Vagina (tissue), 2 donors: ENCODE measurements around the gene SPATA31D3.

Experiments used
- CTCF ChIP-seq, 3 experiments: fragments of 450-650 bp in 2 of 3; fragments of 200-600 bp in 1 of 3; sonication (generic) in 1 of 3; IDR thresholded peaks; one replicate each; pipeline ENCODE4 v1.5.1; 2017 to 2019; ENCODE audit warnings: antibody characterized with exemption in 3 of 3, mild to moderate bottlenecking in 2 of 3, moderate library complexity in 2 of 3
- POLR2A ChIP-seq, 2 donors: fragments of 450-650 bp; IDR thresholded peaks; one replicate each; pipeline ENCODE4 v1.6.1; 2017; ENCODE audit warnings: antibody characterized with exemption in 2 of 2, mild to moderate bottlenecking in 2 of 2, moderate library complexity in 2 of 2
- POLR2AphosphoS5 ChIP-seq, 2 donors: sonication (generic); formaldehyde crosslinking; IDR thresholded peaks; one replicate each; pipeline ENCODE4 v1.9.0; 2017; ENCODE audit warnings: antibody characterized with exemption in 2 of 2, mild to moderate bottlenecking in 2 of 2, low read depth in 1 of 2; ENCODE audit not compliant: insufficient read depth in 1 of 2

- TF ChIP-seq CTCF (IDR thresholded peaks at IDR 0.05) (no peak), POLR2A (IDR thresholded peaks at IDR 0.05) (no peak), POLR2AphosphoS5 (IDR thresholded peaks at IDR 0.05; ENCODE audit: insufficient read depth in 1 of 2, low read depth in 1 of 2) (no peak)
These were observed 27.3 kb upstream of the SPATA31D3 start for GRCh38 chr9:81915801-81916505.
